ENCODE measurements around the gene CDKN2B-AS1. TPM values are rescaled to one million over a fixed set of nuclear protein-coding genes. Genes with fewer than 3 reads are reported as not detected.

CDKN2B-AS1 gene
- polyA plus RNA-seq, 1 donor from 2014 or later = not detected

GRCh38 chr9:22158271-22158670 is 163.7 kb downstream of the CDKN2B-AS1 start:
- H3K9me2 ChIP-seq (ENCODE audit: insufficient read depth, low read length) = no peaks in the 10 kb centered on the region
- no peak for TF ChIP-seq TAF1 (IDR thresholded peaks at IDR 0.05; ENCODE audit: low read depth)
- no peak for TF ChIP-seq POLR2AphosphoS5 (IDR thresholded peaks at IDR 0.05)
- no peak for TF ChIP-seq EZH2 (IDR thresholded peaks at IDR 0.05; ENCODE audit: borderline replicate concordance, insufficient read depth, low read length, poor library complexity, severe bottlenecking)
- TF ChIP-seq MXI1 (conservative IDR thresholded peaks at IDR 0.05; ENCODE audit: poor library complexity, severe bottlenecking) = no peak
- TF ChIP-seq RAD21 (conservative IDR thresholded peaks at IDR 0.05) = no peak
- TF ChIP-seq EP300 (conservative IDR thresholded peaks at IDR 0.05; ENCODE audit: poor library complexity, severe bottlenecking) = no peak
- TF ChIP-seq CTCF (IDR thresholded peaks at IDR 0.05; ENCODE audit: poor library complexity, severe bottlenecking) = no peak
- TF ChIP-seq SMC3 (conservative IDR thresholded peaks at IDR 0.05; ENCODE audit: poor library complexity) = no peak
- no peak for TF ChIP-seq REST (IDR thresholded peaks at IDR 0.05; ENCODE audit: borderline replicate concordance)
- no peaks in the 10 kb centered on the region for H3K9me3 ChIP-seq (ENCODE audit: low read length)
- H3K4me3 ChIP-seq (ENCODE audit: low read length) = no peak overlapping the region
- H3K36me3 ChIP-seq (ENCODE audit: insufficient read depth, low read length) = no peaks in the 10 kb centered on the region
- H3K9ac ChIP-seq (ENCODE audit: low read length) = no peak overlapping the region
- H3K27me3 ChIP-seq (ENCODE audit: insufficient read depth, low read depth, low read length) = no peaks in the 10 kb centered on the region
- H2AFZ ChIP-seq (ENCODE audit: low read depth, low read length) = no peak overlapping the region
- H4K20me1 ChIP-seq (ENCODE audit: insufficient read depth) = no peaks in the 10 kb centered on the region
- H3K4me2 ChIP-seq (ENCODE audit: low read length) = no peak overlapping the region
- H3K79me2 ChIP-seq (replicated peaks; ENCODE audit: insufficient read depth, low read length) = no peaks in the 10 kb centered on the region
- no peak overlapping the region for H3K27ac ChIP-seq (ENCODE audit: low read length)
- H3F3A ChIP-seq (ENCODE audit: insufficient read depth, low read length, poor library complexity, severe bottlenecking) = no peaks in the 10 kb centered on the region

- Histone ChIP-seq H3K27ac (ENCODE audit: low read length) (no peak overlapping the region), H3K36me3 (ENCODE audit: insufficient read depth, low read length) (no peaks in the 10 kb centered on the region), H3K79me2 (replicated peaks; ENCODE audit: insufficient read depth, low read length) (no peaks in the 10 kb centered on the region), H3K4me2 (ENCODE audit: low read length) (no peak overlapping the region), H3K4me3 (ENCODE audit: low read length) (no peak overlapping the region), H3K9me2 (ENCODE audit: insufficient read depth, low read length) (no peaks in the 10 kb centered on the region), H4K20me1 (ENCODE audit: insufficient read depth) (no peaks in the 10 kb centered on the region), H2AFZ (ENCODE audit: low read depth, low read length) (no peak overlapping the region), H3F3A (ENCODE audit: insufficient read depth, low read length, poor library complexity, severe bottlenecking) (no peaks in the 10 kb centered on the region), H3K9me3 (ENCODE audit: low read length) (no peaks in the 10 kb centered on the region), H3K9ac (ENCODE audit: low read length) (no peak overlapping the region), H3K27me3 (ENCODE audit: insufficient read depth, low read depth, low read length) (no peaks in the 10 kb centered on the region)
- TF ChIP-seq SMC3 (conservative IDR thresholded peaks at IDR 0.05; ENCODE audit: poor library complexity) (no peak), EZH2 (IDR thresholded peaks at IDR 0.05; ENCODE audit: borderline replicate concordance, insufficient read depth, low read length, poor library complexity, severe bottlenecking) (no peak), POLR2AphosphoS5 (IDR thresholded peaks at IDR 0.05) (no peak), TAF1 (IDR thresholded peaks at IDR 0.05; ENCODE audit: low read depth) (no peak)
These were observed 164.3 kb downstream of the CDKN2B-AS1 start for GRCh38 chr9:22158927-22159346.

Data from neural cell (in vitro differentiated cells).